ENCODE measurements around the gene C3orf49. TPM values are rescaled to one million over a fixed set of nuclear protein-coding genes. Genes with fewer than 3 reads are reported as not detected.

Gene C3orf49, protein sequence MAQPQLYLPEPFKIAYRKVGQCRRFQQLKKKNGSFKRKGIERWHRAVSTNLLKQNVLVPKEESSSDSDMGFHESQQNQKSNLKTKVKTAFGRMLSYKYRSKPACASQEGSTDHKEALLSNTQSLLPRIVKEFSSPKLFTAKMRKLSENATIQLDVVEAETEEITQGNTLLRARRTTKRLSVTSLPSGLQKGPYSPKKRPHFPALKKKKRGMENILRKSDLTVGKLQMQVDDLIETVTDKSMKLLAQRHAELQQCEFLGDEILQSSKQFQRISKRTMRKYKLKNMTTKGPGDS
- total RNA-seq (not detected), polyA plus RNA-seq (not detected)

DNA sequence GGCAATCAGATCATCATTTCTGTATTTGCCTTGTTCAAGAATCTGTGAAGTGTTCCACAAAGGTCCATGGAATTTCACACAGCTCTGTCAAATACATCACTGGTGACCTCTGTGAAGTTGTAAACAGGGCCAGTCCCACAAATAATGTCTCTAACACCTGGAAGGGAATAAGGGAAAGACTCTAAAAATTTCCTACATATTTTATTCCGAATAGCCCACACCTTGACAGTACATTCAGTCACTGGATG, at the start of gene C3orf49:
Gene C3orf49 (plus strand): TSS at position 149 of the 248 bp plus-strand sequence. CDS start 173 bp downstream, outside the sequence.
- no peak within 1 kb of the TSS for H3K4me3 ChIP-seq (ENCODE audit: low read length)
- Mint-ChIP-seq H3K27ac (peak within 1 kb of the TSS in 1 of 8 donors; percentile 42), H3K4me1 (peaks cover 3 to 11% (median 5%) of the 10 kb centered on the region in 3 donors), H3K27me3 (no peaks in the 10 kb centered on the region), H3K9me3 (no peaks in the 10 kb centered on the region), H3K4me3 (no peak within 1 kb of the TSS), H3K36me3 (peaks cover 0 to 2% (median 0%) of the 10 kb centered on the region in 3 donors)
- POLR2A ChIA-PET = no interaction called here
- H3K27me3 ChIP-seq (ENCODE audit: insufficient read depth, low read length, poor library complexity, severe bottlenecking) = no peaks in the 10 kb centered on the region
- no peak for DNase-seq
- no peaks in the 10 kb centered on the region for H3K4me1 ChIP-seq (ENCODE audit: insufficient read depth, low read length)
- H3K27ac ChIP-seq (ENCODE audit: low read depth, low read length) = no peak within 1 kb of the TSS
- H3K9me3 ChIP-seq (ENCODE audit: low read length) = no peaks in the 10 kb centered on the region
- H3K36me3 ChIP-seq (ENCODE audit: insufficient read depth, low read length) = no peaks in the 10 kb centered on the region
- CTCF ChIA-PET = interaction anchor here (1.2 to 2.3 kb wide), 6 partner anchors 9 to 51 kb away, joined by 3 to 7 read pairs (median 4); no protein-coding TSS in a partner anchor

DNA sequence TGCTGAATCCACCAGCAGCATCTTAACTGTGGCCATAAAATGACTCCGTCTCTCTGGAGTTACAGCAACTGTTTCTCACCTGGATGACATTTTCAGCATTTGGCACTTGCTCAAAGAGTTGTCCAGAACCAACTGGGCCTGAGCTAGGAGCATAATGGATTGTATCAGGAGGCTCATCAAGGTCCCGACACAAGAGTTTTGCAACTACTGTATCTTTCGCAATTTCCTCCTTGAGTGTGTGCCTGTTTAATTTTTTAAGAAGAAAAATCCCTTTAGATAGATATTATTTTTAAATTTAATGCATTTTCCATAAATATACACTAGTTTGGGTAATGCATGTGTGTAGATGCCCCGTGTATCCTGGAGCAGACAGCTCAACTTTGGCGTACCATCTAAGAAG, 44.3 kb upstream of the C3orf49 start:
- Histone ChIP-seq H3K4me1 (ENCODE audit: insufficient read depth, low read length) (no peaks in the 10 kb centered on the region), H3K4me3 (ENCODE audit: low read length) (no peak overlapping the region), H3K36me3 (ENCODE audit: insufficient read depth, low read length) (no peaks in the 10 kb centered on the region), H3K27ac (ENCODE audit: low read depth, low read length) (no peak overlapping the region), H3K27me3 (ENCODE audit: insufficient read depth, low read length, poor library complexity, severe bottlenecking) (no peaks in the 10 kb centered on the region), H3K9me3 (ENCODE audit: low read length) (no peaks in the 10 kb centered on the region)
- H3K9me3 Mint-ChIP-seq = peaks cover 0 to 4% (median 0%) of the 10 kb centered on the region in 5 donors
- no peak for DNase-seq
- H3K27ac Mint-ChIP-seq = no peak overlapping the region
- ChIA-PET CTCF (no interaction called here), POLR2A (no interaction called here)
- peaks cover 2 to 9% of the 10 kb centered on the region in 2 donors for H3K27me3 Mint-ChIP-seq
- H3K4me3 Mint-ChIP-seq = no peak overlapping the region
- no peaks in the 10 kb centered on the region for H3K4me1 Mint-ChIP-seq
- no peaks in the 10 kb centered on the region for H3K36me3 Mint-ChIP-seq

DNA sequence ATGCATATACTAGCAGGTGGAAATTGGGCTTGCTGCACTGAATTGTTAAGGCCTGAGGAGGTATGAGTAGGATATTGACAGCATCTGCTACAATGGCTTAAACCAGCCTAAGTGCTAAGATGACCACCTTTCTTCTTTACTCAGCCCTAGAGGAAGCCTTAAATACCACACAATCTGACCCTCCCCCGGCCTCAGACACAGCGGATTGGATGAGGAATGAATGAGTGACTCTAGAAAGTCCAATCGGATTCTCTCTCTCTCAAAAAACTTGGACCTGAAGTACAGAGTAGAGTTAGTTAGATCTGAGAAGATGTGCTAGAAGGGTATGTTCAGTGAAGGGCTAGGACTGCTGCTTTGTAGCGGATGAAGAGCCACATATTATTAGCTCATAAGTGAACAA, 39.9 kb upstream of the C3orf49 start:
- no peaks in the 10 kb centered on the region for H3K4me1 Mint-ChIP-seq
- ChIA-PET POLR2A (no interaction called here), CTCF (no interaction called here)
- no peaks in the 10 kb centered on the region for H3K27me3 ChIP-seq (ENCODE audit: insufficient read depth, low read length, poor library complexity, severe bottlenecking)
- no peak overlapping the region for H3K27ac ChIP-seq (ENCODE audit: low read depth, low read length)
- peaks cover 0 to 2% (median 0%) of the 10 kb centered on the region in 5 donors for H3K9me3 Mint-ChIP-seq
- no peak overlapping the region for H3K27ac Mint-ChIP-seq
- H3K9me3 ChIP-seq (ENCODE audit: low read length) = no peaks in the 10 kb centered on the region
- no peaks in the 10 kb centered on the region for H3K36me3 ChIP-seq (ENCODE audit: insufficient read depth, low read length)
- H3K4me3 Mint-ChIP-seq = no peak overlapping the region
- H3K4me3 ChIP-seq (ENCODE audit: low read length) = no peak overlapping the region
- H3K4me1 ChIP-seq (ENCODE audit: insufficient read depth, low read length) = no peaks in the 10 kb centered on the region
- H3K36me3 Mint-ChIP-seq = peaks cover 0 to 4% (median 3%) of the 10 kb centered on the region in 3 donors
- peaks cover 0 to 2% of the 10 kb centered on the region in 2 donors for H3K27me3 Mint-ChIP-seq
- no peak for DNase-seq

DNA sequence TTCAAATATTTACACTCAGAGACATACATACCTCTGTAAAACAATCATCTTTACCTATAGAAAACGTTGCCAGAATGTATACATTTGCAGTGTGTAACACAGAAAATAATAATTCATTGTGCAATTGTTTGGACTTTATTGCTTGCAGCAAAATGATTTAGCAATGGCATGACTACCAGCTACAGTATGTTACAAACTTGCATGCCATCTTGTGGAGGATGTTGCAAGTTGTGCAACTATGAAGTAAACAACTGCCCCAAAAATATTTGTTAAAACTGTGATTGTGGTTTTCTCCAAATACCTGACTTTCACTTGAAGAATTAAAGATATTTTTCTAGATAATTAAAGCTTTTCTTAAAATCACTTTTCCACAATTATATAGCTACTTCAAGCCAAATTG, 27.1 kb upstream of the C3orf49 start:
- Histone ChIP-seq H3K4me1 (ENCODE audit: insufficient read depth, low read length) (no peaks in the 10 kb centered on the region), H3K4me3 (ENCODE audit: low read length) (no peak overlapping the region), H3K27me3 (ENCODE audit: insufficient read depth, low read length, poor library complexity, severe bottlenecking) (no peaks in the 10 kb centered on the region), H3K27ac (ENCODE audit: low read depth, low read length) (no peak overlapping the region), H3K36me3 (ENCODE audit: insufficient read depth, low read length) (no peaks in the 10 kb centered on the region), H3K9me3 (ENCODE audit: low read length) (no peaks in the 10 kb centered on the region)
- Mint-ChIP-seq H3K27ac (no peak overlapping the region), H3K36me3 (no peaks in the 10 kb centered on the region), H3K9me3 (no peaks in the 10 kb centered on the region), H3K4me1 (no peaks in the 10 kb centered on the region), H3K27me3 (peaks cover 0 to 17% of the 10 kb centered on the region in 2 donors), H3K4me3 (no peak overlapping the region)
- ChIA-PET POLR2A (no interaction called here), CTCF (no interaction called here)
- DNase-seq = no peak

DNA sequence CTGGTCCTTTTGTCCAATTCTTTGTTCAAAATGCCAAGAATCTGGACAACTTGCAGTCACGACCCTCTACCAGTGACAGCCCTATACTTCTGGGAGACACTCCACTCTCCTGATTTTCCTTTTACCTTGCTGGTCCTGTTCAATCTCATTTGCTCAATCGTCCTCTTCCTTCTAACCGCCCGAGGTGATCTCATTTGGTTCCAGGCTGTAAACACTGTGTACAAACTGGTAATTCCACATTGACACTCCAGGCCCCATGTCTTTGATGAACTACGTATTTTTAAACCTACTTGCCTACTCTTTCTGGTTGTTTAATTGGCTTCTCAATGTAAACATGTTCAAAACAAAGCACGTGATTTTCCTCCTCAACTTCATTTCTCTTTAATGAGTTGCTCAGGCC, 23.7 kb upstream of the C3orf49 start:
- DNase-seq = no peak
- Histone ChIP-seq H3K9me3 (ENCODE audit: low read length) (no peaks in the 10 kb centered on the region), H3K27ac (ENCODE audit: low read depth, low read length) (no peak overlapping the region), H3K4me3 (ENCODE audit: low read length) (no peak overlapping the region), H3K27me3 (ENCODE audit: insufficient read depth, low read length, poor library complexity, severe bottlenecking) (no peaks in the 10 kb centered on the region), H3K36me3 (ENCODE audit: insufficient read depth, low read length) (no peaks in the 10 kb centered on the region), H3K4me1 (ENCODE audit: insufficient read depth, low read length) (no peaks in the 10 kb centered on the region)
- H3K9me3 Mint-ChIP-seq = no peaks in the 10 kb centered on the region
- no peaks in the 10 kb centered on the region for H3K4me1 Mint-ChIP-seq
- no peak overlapping the region for H3K4me3 Mint-ChIP-seq
- ChIA-PET POLR2A (no interaction called here), CTCF (no interaction called here)
- no peaks in the 10 kb centered on the region for H3K36me3 Mint-ChIP-seq
- H3K27me3 Mint-ChIP-seq = peaks cover 0 to 3% of the 10 kb centered on the region in 2 donors
- no peak overlapping the region for H3K27ac Mint-ChIP-seq

DNA sequence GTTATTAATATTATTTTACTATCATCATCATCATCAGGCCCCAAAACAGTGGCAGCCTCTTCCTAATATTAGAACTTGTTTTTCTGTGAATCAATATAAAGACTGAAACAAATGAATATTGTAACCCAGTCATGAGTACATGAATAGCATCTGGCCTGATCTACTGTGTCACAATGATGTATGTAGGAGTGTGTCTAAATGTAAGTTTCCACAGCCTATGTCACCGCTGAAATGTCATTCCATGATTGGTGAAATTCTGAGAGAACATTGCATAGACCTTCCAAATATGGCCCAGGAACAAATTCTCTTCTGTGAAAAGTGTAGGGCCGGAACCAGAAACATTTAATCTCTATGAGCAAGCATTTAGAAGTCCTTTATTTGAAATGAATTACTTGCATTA, 20.6 kb upstream of the C3orf49 start:
- Mint-ChIP-seq H3K9me3 (no peaks in the 10 kb centered on the region), H3K27ac (no peak overlapping the region), H3K36me3 (no peaks in the 10 kb centered on the region), H3K4me1 (no peaks in the 10 kb centered on the region), H3K4me3 (no peak overlapping the region), H3K27me3 (peaks cover 1 to 3% of the 10 kb centered on the region in 2 donors)
- no peaks in the 10 kb centered on the region for H3K4me1 ChIP-seq (ENCODE audit: insufficient read depth, low read length)
- no peaks in the 10 kb centered on the region for H3K36me3 ChIP-seq (ENCODE audit: insufficient read depth, low read length)
- DNase-seq = no peak
- no peaks in the 10 kb centered on the region for H3K9me3 ChIP-seq (ENCODE audit: low read length)
- no peaks in the 10 kb centered on the region for H3K27me3 ChIP-seq (ENCODE audit: insufficient read depth, low read length, poor library complexity, severe bottlenecking)
- no peak overlapping the region for H3K4me3 ChIP-seq (ENCODE audit: low read length)
- no peak overlapping the region for H3K27ac ChIP-seq (ENCODE audit: low read depth, low read length)
- ChIA-PET POLR2A (no interaction called here), CTCF (no interaction called here)

DNA sequence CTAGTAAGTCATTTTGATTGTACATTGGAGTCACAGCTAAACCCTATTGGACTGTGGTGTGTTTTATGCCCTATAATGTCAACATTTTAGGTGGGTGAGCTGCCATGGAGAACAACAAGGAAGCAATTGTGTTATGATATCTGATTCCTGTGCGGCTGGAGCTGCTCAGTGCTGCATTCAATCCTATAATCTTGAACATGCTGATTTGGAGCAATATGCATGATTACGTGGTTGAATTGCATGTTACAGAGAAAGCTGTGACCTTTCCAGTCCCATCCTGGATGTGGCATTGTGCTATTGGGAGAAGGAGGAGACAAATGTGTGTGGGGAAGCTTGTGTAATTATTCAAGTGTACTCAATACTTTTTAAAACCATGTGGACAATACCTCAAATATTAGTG, 20.1 kb upstream of the C3orf49 start:
- no peak overlapping the region for H3K27ac ChIP-seq (ENCODE audit: low read depth, low read length)
- Mint-ChIP-seq H3K27ac (no peak overlapping the region), H3K9me3 (no peaks in the 10 kb centered on the region), H3K4me1 (no peaks in the 10 kb centered on the region), H3K4me3 (no peak overlapping the region), H3K27me3 (peaks cover 1 to 3% of the 10 kb centered on the region in 2 donors), H3K36me3 (no peaks in the 10 kb centered on the region)
- no peaks in the 10 kb centered on the region for H3K27me3 ChIP-seq (ENCODE audit: insufficient read depth, low read length, poor library complexity, severe bottlenecking)
- no peaks in the 10 kb centered on the region for H3K9me3 ChIP-seq (ENCODE audit: low read length)
- DNase-seq = no peak
- no peaks in the 10 kb centered on the region for H3K36me3 ChIP-seq (ENCODE audit: insufficient read depth, low read length)
- CTCF ChIA-PET = no interaction called here
- POLR2A ChIA-PET = no interaction called here
- H3K4me1 ChIP-seq (ENCODE audit: insufficient read depth, low read length) = no peaks in the 10 kb centered on the region
- no peak overlapping the region for H3K4me3 ChIP-seq (ENCODE audit: low read length)

DNA sequence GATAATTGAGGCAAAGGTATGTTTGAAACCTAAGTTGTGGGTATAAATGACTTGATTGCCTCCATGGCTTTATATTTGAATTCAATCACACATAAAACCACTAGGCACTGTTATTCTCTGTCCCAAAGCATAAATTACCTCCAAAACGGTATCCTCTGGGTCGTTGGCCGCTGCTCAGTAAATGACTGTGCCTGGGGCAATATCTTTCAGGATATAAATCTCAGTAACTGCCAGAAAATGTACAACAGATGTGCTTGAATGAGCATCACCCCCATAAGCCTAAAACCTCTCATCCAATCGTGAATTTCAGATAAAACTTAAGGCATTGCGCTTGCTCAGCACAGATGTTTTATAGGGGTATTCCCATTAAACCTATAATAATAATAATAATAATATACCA, 19.0 kb upstream of the C3orf49 start:
- no peaks in the 10 kb centered on the region for H3K4me1 ChIP-seq (ENCODE audit: insufficient read depth, low read length)
- no peak overlapping the region for H3K27ac ChIP-seq (ENCODE audit: low read depth, low read length)
- peaks cover 1 to 3% of the 10 kb centered on the region in 2 donors for H3K27me3 Mint-ChIP-seq
- H3K27ac Mint-ChIP-seq = no peak overlapping the region
- no peaks in the 10 kb centered on the region for H3K36me3 ChIP-seq (ENCODE audit: insufficient read depth, low read length)
- no peak for DNase-seq
- ChIA-PET CTCF (no interaction called here), POLR2A (no interaction called here)
- H3K9me3 ChIP-seq (ENCODE audit: low read length) = no peaks in the 10 kb centered on the region
- H3K4me3 ChIP-seq (ENCODE audit: low read length) = no peak overlapping the region
- H3K36me3 Mint-ChIP-seq = no peaks in the 10 kb centered on the region
- H3K4me3 Mint-ChIP-seq = no peak overlapping the region
- no peaks in the 10 kb centered on the region for H3K27me3 ChIP-seq (ENCODE audit: insufficient read depth, low read length, poor library complexity, severe bottlenecking)
- no peaks in the 10 kb centered on the region for H3K4me1 Mint-ChIP-seq
- H3K9me3 Mint-ChIP-seq = no peaks in the 10 kb centered on the region

DNA sequence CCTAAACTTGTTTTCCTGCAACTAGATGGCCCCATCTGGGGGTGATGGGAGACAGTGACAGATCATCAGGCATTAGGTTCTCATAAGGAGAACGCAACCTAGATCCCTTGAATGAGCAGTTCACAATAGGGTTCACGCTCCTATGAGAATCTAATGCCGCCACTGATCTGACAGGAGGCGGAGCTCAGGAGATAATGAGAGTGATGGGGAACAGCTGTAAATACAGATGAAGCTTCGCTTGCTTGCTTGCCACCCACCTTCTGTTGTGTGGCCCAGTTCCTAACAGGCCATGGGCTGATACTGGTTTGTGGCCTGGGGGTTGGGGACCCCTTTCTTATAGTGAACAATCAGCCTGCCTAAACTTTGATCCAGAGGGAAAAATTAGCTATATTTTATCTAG, 15.2 kb upstream of the C3orf49 start:
- H3K27ac ChIP-seq (ENCODE audit: low read depth, low read length) = no peak overlapping the region
- H3K27me3 ChIP-seq (ENCODE audit: insufficient read depth, low read length, poor library complexity, severe bottlenecking) = no peaks in the 10 kb centered on the region
- no peak overlapping the region for H3K4me3 ChIP-seq (ENCODE audit: low read length)
- no peak overlapping the region for H3K4me3 Mint-ChIP-seq
- peaks cover 0 to 2% (median 0%) of the 10 kb centered on the region in 3 donors for H3K36me3 Mint-ChIP-seq
- no peak overlapping the region for H3K27ac Mint-ChIP-seq
- no peaks in the 10 kb centered on the region for H3K4me1 ChIP-seq (ENCODE audit: insufficient read depth, low read length)
- H3K27me3 Mint-ChIP-seq = peaks cover 0 to 1% of the 10 kb centered on the region in 2 donors
- no peaks in the 10 kb centered on the region for H3K9me3 Mint-ChIP-seq
- H3K4me1 Mint-ChIP-seq = no peaks in the 10 kb centered on the region
- no peaks in the 10 kb centered on the region for H3K9me3 ChIP-seq (ENCODE audit: low read length)
- DNase-seq = no peak
- POLR2A ChIA-PET = no interaction called here
- no peaks in the 10 kb centered on the region for H3K36me3 ChIP-seq (ENCODE audit: insufficient read depth, low read length)
- CTCF ChIA-PET = no interaction called here

Measured in CD8-positive, alpha-beta memory T cell (primary cell).